Activated T-cell treated with anti-CD3 and anti-CD28 coated beads, Interleukin-2, amount 50 U/mL, for 4 hours (primary cell): Measurements from ENCODE around the gene MRPL21. TPM values are rescaled to one million over a fixed set of nuclear protein-coding genes. Genes with fewer than 3 reads are reported as not detected.
A peak's percentile ranks its signal among the peaks of the same experiment; 100 is the strongest.

Source experiments
- ATAC-seq, 2 donors: fragments of 200-7000 bp; cut with Tn5 transposase; one replicate each; pipeline ENCODE4 v1.10.0; 2021
- DNase-seq: peaks from one replicate; pipeline ENCODE4 v3.0.0-alpha.2; 2020
- H3K27me3 Mint-ChIP-seq: one replicate; pipeline ENCODE4 v1.8.0; 2021; ENCODE audit warnings: low read depth, mixed read lengths
- H3K36me3 Mint-ChIP-seq: one replicate; pipeline ENCODE4 v1.8.0; 2022; ENCODE audit warnings: mixed read lengths; ENCODE audit not compliant: insufficient read depth
- H3K4me1 Mint-ChIP-seq: one replicate; pipeline ENCODE4 v1.8.0; 2021; ENCODE audit warnings: low read depth, mixed read lengths
- H3K4me3 Mint-ChIP-seq: one replicate; pipeline ENCODE4 v1.8.0; 2021; ENCODE audit warnings: mild to moderate bottlenecking, moderate library complexity, mixed read lengths
- H3K9me3 Mint-ChIP-seq: one replicate; pipeline ENCODE4 v1.8.0; 2021; ENCODE audit warnings: mixed read lengths
- total RNA-seq, 3 donors: library from RNA; stranded (reverse); gene quantifications; one replicate each; pipeline ENCODE4 v1.2.1, GENCODE V29; 2021

MRPL21 gene
- total RNA-seq, 3 donors from 2014 or later: 106 to 130 (median 122) TPM

DNA sequence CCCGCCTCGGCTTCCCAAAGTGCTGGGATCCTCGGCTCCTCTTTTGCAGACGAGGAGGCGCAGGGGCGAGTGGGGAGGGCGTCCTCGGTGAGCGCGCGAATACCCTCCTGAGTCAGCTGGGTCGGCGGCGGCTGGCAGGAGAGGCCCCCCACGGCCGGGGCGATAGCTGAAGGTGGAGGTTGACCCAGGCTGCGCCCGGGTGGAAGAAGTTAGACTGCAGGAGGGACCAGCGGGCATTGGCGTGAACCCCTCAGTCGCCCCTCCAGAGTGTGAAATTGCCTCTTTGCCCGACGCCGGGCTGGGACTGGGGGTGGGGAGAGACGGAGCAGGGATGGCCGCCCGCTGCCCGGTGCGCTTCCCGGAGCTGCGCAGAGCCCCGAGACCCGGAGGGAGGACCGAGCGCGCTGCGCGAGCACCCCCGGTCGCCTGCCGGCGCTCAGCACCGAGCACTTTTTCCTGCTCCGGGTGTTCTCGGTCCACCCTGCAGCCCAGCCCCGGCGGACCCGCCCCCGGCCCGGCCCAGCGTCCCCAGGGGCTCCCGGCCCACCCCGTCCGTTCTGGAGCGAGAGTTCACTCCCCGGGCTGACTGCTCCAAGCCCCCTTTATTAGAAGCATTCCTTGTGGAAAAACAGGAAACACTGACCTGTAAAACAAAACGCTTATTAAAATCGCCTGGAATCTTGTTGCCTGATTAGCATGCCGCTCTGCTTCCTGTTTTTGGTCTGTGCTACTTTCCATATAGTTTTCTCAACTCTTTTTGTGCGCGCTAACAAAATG, 48.2 kb downstream of the MRPL21 start:
- peak overlapping the region; percentile 67 for H3K4me3 Mint-ChIP-seq
- DNase-seq: no peak
- ATAC-seq: peak; percentile 73 to 77
- H3K9me3 Mint-ChIP-seq: no peaks in the 10 kb centered on the region
- no peaks in the 10 kb centered on the region for H3K36me3 Mint-ChIP-seq
- peaks cover 29% of the 10 kb centered on the region for H3K27me3 Mint-ChIP-seq
- peaks cover 2% of the 10 kb centered on the region for H3K4me1 Mint-ChIP-seq

DNA sequence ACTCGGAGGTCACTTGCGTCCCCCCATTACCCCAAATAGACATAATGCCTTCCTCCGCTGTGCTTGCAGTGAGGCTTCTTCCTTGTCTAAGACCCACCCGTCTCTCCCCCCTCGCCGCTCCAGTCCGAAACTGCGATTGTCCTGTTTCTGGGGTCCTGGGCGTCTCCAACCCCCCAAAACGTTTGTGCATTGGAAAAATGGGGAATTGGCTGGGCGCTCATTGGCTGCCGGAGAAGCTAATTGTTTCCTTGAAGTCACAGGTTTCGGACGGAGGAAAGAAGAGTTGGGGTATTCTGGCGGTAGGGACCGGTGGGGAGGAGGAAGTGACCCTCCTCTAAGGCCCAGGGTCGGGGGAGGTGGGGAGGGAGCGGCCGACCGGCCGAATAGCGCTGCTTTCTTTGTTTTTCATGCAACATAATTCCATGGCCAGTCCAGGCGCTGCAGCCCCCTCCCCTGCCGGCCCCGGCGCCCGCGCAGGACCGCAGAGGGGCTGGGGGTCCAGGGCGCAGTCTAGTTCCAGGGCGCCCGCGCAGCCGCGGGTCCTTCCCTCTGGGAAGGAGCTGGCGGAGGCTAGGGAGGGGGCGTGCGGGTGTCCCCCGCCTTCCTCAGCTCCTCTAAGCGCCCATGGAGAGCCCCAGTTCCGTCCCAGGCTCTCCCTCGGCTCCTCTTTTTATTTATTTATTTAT, 49.2 kb downstream of the MRPL21 start:
- no peak for ATAC-seq

GRCh38 chr11:68852628-68853027, 51.0 kb downstream of the MRPL21 start:
- no peak for ATAC-seq

More for the DNA sequence above, 49.2 kb downstream of the MRPL21 start:
- DNase-seq: no peak
- peaks cover 29% of the 10 kb centered on the region for H3K27me3 Mint-ChIP-seq
- H3K36me3 Mint-ChIP-seq: no peaks in the 10 kb centered on the region
- peak overlapping the region; percentile 33 for H3K4me3 Mint-ChIP-seq
- H3K9me3 Mint-ChIP-seq: no peaks in the 10 kb centered on the region
- peaks cover 2% of the 10 kb centered on the region for H3K4me1 Mint-ChIP-seq

GRCh38 chr11:68848429-68848828, 55.2 kb downstream of the MRPL21 start:
- ATAC-seq (no peak), DNase-seq (no peak)
- Mint-ChIP-seq H3K4me3 (no peak overlapping the region), H3K36me3 (no peaks in the 10 kb centered on the region), H3K27me3 (peaks cover 13% of the 10 kb centered on the region), H3K9me3 (no peaks in the 10 kb centered on the region), H3K4me1 (peaks cover 9% of the 10 kb centered on the region)

More at GRCh38 chr11:68852628-68853027, 51.0 kb downstream of the MRPL21 start:
- Mint-ChIP-seq H3K4me1 (peaks cover 2% of the 10 kb centered on the region), H3K9me3 (no peaks in the 10 kb centered on the region), H3K27me3 (peaks cover 29% of the 10 kb centered on the region), H3K4me3 (no peak overlapping the region), H3K36me3 (no peaks in the 10 kb centered on the region)
- DNase-seq: no peak

- Mint-ChIP-seq H3K36me3 (no peaks in the 10 kb centered on the region), H3K4me3 (no peak overlapping the region), H3K9me3 (no peaks in the 10 kb centered on the region), H3K4me1 (peaks cover 15% of the 10 kb centered on the region), H3K27me3 (peaks cover 3% of the 10 kb centered on the region)
- DNase-seq (no peak), ATAC-seq (no peak)
These were observed 56.2 kb downstream of the MRPL21 start for GRCh38 chr11:68847395-68847794.

DNA sequence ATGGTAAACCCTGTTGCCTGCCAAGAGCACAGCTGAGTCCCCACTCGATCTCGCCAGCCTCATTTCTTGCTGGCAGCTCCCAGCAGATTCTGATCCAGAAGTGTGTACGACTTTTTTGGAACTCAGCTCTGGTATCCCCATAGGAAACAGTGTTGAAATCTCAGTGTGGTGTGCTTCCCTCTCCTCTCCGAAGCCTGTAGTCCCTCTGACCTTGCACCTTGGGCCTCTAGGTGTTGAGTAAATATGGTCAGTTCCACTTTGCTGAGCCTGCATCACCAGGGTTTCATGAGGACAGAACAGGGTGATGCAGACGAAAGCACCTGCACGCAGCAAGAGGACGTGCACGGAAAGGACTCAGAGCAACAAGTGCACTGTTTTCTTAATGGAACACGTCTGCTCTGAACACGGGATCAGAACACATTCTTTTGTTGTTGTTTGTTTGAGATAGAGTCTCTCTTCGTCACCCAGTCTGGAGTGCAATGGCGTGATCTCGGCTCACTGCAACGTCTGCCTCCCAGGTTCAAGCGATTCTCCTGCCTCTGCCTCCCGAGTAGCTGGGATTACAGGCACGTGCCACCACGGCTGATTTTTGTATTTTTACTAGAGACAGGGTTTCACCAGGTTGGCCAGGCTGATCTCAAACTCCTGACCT, 58.2 kb downstream of the MRPL21 start:
- ATAC-seq: no peak
- Mint-ChIP-seq H3K36me3 (no peaks in the 10 kb centered on the region), H3K4me3 (no peak overlapping the region), H3K9me3 (no peaks in the 10 kb centered on the region), H3K4me1 (peaks cover 20% of the 10 kb centered on the region), H3K27me3 (no peaks in the 10 kb centered on the region)
- no peak for DNase-seq

- no peaks in the 10 kb centered on the region for H3K36me3 Mint-ChIP-seq
- ATAC-seq (no peak), DNase-seq (no peak)
- peak overlapping the region; percentile 84 for H3K4me3 Mint-ChIP-seq
- H3K9me3 Mint-ChIP-seq: no peaks in the 10 kb centered on the region
- no peaks in the 10 kb centered on the region for H3K27me3 Mint-ChIP-seq
- H3K4me1 Mint-ChIP-seq: peaks cover 26% of the 10 kb centered on the region
These were observed 58.8 kb downstream of the MRPL21 start for GRCh38 chr11:68844801-68845200.

- Mint-ChIP-seq H3K27me3 (no peaks in the 10 kb centered on the region), H3K9me3 (no peaks in the 10 kb centered on the region), H3K4me1 (peaks cover 31% of the 10 kb centered on the region), H3K36me3 (no peaks in the 10 kb centered on the region), H3K4me3 (peak overlapping the region; percentile 84)
- DNase-seq: no peak
- ATAC-seq: no peak
These were observed 59.3 kb downstream of the MRPL21 start for GRCh38 chr11:68844376-68844775.

DNA sequence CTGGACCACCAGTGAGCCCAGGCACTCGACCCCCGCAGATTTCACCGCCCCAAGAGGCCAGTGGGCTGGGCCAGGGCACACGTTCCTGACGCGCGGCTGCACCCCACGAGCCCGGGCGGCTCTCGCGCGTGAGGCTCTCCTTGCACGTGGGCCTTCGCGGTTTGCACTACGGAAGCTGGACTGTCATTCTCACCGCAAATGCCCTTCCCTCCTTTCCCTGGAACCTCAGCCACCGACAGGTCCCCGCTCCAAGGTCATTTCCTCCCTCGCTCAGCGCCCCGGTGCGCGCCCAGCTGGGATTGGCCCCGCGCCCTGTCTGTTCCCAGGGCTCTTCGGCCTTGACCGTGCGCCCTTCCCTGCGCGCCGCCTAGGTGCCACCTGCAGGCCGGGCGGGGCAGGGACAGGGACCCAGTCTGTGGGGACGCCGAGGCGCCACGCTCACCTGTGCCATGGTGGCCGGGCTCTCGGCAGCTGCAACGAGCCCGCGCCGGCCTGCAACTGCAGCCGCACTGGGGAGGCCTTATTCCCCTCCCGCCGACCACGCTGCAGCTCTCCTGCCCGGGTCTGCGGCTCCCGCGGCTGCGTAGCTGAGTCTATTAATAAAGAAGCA, 59.8 kb downstream of the MRPL21 start:
- no peaks in the 10 kb centered on the region for H3K9me3 Mint-ChIP-seq
- DNase-seq: peak; percentile 65
- H3K27me3 Mint-ChIP-seq: no peaks in the 10 kb centered on the region
- H3K36me3 Mint-ChIP-seq: no peaks in the 10 kb centered on the region
- peak; percentile 61 for ATAC-seq
- peaks cover 32% of the 10 kb centered on the region for H3K4me1 Mint-ChIP-seq
- H3K4me3 Mint-ChIP-seq: peak overlapping the region; percentile 84

GRCh38 chr11:68843052-68843561, 60.5 kb downstream of the MRPL21 start:
- H3K4me1 Mint-ChIP-seq: peaks cover 38% of the 10 kb centered on the region
- no peaks in the 10 kb centered on the region for H3K9me3 Mint-ChIP-seq
- H3K36me3 Mint-ChIP-seq: no peaks in the 10 kb centered on the region
- H3K4me3 Mint-ChIP-seq: peak overlapping the region; percentile 84
- ATAC-seq (peak in 1 of 2 donors; percentile 15), DNase-seq (peak; percentile 40)
- H3K27me3 Mint-ChIP-seq: no peaks in the 10 kb centered on the region

GRCh38 chr11:68842427-68843051, 61.1 kb downstream of the MRPL21 start:
- no peaks in the 10 kb centered on the region for H3K27me3 Mint-ChIP-seq
- DNase-seq (no peak), ATAC-seq (no peak)
- no peaks in the 10 kb centered on the region for H3K36me3 Mint-ChIP-seq
- peak overlapping the region; percentile 84 for H3K4me3 Mint-ChIP-seq
- no peaks in the 10 kb centered on the region for H3K9me3 Mint-ChIP-seq
- peaks cover 43% of the 10 kb centered on the region for H3K4me1 Mint-ChIP-seq

DNA sequence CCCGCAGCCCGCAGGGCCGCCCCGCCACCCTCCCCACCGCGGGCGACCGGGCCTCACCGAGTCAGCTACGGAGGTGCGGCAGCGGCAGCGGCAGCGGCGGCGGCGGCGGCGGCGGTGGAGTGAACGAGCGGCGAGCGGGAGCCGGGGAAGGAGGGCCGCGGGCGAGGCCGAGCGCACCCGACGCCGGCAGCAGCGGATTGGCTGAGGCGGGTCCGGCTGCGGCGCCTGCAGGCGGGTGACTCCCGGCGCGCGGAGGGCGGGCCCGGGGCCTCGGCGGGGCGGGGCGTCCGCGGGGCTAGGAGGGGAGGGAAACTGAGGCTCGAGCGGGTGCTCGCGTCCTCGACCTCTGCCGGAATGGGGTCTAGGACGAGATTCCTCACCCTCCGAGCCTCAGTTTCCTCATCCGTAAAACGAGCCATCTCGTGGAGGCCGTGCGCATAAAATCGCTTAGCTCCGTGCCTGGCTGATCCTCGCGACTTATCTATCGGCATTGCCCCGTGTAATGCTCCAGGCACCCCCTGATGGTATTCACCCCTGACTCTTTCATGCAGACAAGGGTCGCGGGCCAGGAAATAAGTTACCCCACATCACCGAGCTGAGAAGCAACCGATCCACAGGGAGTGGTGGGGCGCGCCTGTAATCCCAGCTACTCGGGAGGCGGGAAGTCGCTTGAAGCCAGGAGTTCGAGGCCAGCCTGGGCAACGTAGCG, 61.8 kb downstream of the MRPL21 start, which contains the start of gene CPT1A:
Gene CPT1A (minus strand): TSS at position 199 of the 709 bp plus-strand sequence. CDS start 26,442 bp downstream, outside the sequence.
- Mint-ChIP-seq H3K4me3 (peak within 1 kb of the TSS; percentile 84), H3K4me1 (peaks cover 50% of the 10 kb centered on the region), H3K27me3 (no peaks in the 10 kb centered on the region), H3K36me3 (no peaks in the 10 kb centered on the region), H3K9me3 (no peaks in the 10 kb centered on the region)
- ATAC-seq: peak; percentile 60 to 66
- DNase-seq: peak; percentile 54
